OCI-LY7 (cell line): Measurements from ENCODE around the gene ANKLE1. TPM values are rescaled to one million over a fixed set of nuclear protein-coding genes. Genes with fewer than 3 reads are reported as not detected.
A peak's percentile ranks its signal among the peaks of the same experiment; 100 is the strongest.

Source experiments
- BruUV-seq: library from RNA; stranded (reverse); fragments of 400-500 nt; replicated peaks from 2 replicates; lab custom pipeline; 2021; lab: Mats Ljungman, UMichigan
- CTCF ChIA-PET: fragments of 300-600 bp; sonication (Branson Sonifier 250); formaldehyde crosslinking; loops from one replicate; lab custom pipeline; 2022; ENCODE audit warnings: antibody characterized with exemption; ENCODE audit not compliant: unreplicated experiment; lab: Charles Lee
- POLR2A ChIA-PET: fragments of 300-600 bp; sonication (Branson Sonifier 250); formaldehyde crosslinking; loops from one replicate; lab custom pipeline; 2022; ENCODE audit warnings: antibody characterized with exemption; lab: Charles Lee
- DNase-seq: peaks from one replicate; pipeline ENCODE4 v3.0.0-alpha.2; 2015; ENCODE audit warnings: low spot score
- H2AFZ ChIP-seq: fragments of 200-600 bp; sonication (generic), shearing (Covaris generic); 2 replicates; pipeline ENCODE4 v1.6.1; 2014; ENCODE audit warnings: mild to moderate bottlenecking, antibody characterized with exemption, low read length, moderate library complexity
- H3K27ac ChIP-seq: fragments of 200-600 bp; sonication (generic); 2 replicates; pipeline ENCODE4 v1.5.1; 2014; ENCODE audit warnings: mixed run types, low read depth, mild to moderate bottlenecking, moderate library complexity, low read length, inconsistent platforms; ENCODE audit not compliant: poor library complexity, severe bottlenecking
- H3K36me3 ChIP-seq: fragments of 200-600 bp; sonication (generic); 2 replicates; pipeline ENCODE4 v1.6.1; 2014; ENCODE audit warnings: mild to moderate bottlenecking, antibody characterized with exemption, low read length, moderate library complexity, mixed read lengths; ENCODE audit not compliant: insufficient read depth
- H3K4me1 ChIP-seq: fragments of 200-600 bp; sonication (generic); 2 replicates; pipeline ENCODE4 v1.5.1; 2014; ENCODE audit warnings: mild to moderate bottlenecking, low read length; ENCODE audit not compliant: insufficient read depth, poor library complexity, severe bottlenecking
- H3K4me2 ChIP-seq: fragments of 200-600 bp; sonication (generic); 2 replicates; pipeline ENCODE4 v1.6.1; 2014; ENCODE audit warnings: mild to moderate bottlenecking, low read length
- H3K4me3 ChIP-seq: fragments of 200-600 bp; sonication (generic); 2 replicates; pipeline ENCODE4 v1.5.1; 2014; ENCODE audit warnings: mild to moderate bottlenecking, low read depth, low read length; ENCODE audit not compliant: poor library complexity, severe bottlenecking
- H3K79me2 ChIP-seq: fragments of 200-600 bp; sonication (generic); 2 replicates; pipeline ENCODE4 v1.6.1; 2016; ENCODE audit warnings: low read depth, mild to moderate bottlenecking, low read length, moderate library complexity, mixed read lengths; ENCODE audit not compliant: insufficient read depth
- H3K9me2 ChIP-seq: fragments of 200-600 bp; sonication (generic); 2 replicates; pipeline ENCODE4 v1.6.1; 2016; ENCODE audit warnings: mild to moderate bottlenecking, low read length, mixed read lengths; ENCODE audit not compliant: insufficient read depth
- H3K9me3 ChIP-seq: fragments of 200-600 bp; sonication (generic); 2 replicates; pipeline ENCODE4 v1.6.1; 2014; ENCODE audit warnings: mild to moderate bottlenecking, mixed run types, low read length, mixed read lengths
- H4K20me1 ChIP-seq: fragments of 200-600 bp; sonication (generic); 2 replicates; pipeline ENCODE4 v1.6.1; 2014; ENCODE audit warnings: mild to moderate bottlenecking, antibody characterized with exemption, low read length, moderate library complexity, mixed read lengths; ENCODE audit not compliant: insufficient read depth
- CTCF ChIP-seq: fragments of 200-600 bp; sonication (generic); conservative IDR thresholded peaks from 2 replicates; pipeline ENCODE4 v1.5.1; 2014; ENCODE audit warnings: mild to moderate bottlenecking, antibody characterized with exemption, low read length, moderate library complexity, mixed read lengths
- EZH2phosphoT487 ChIP-seq: fragments of 200-600 bp; sonication (generic); IDR thresholded peaks from 2 replicates; pipeline ENCODE4 v1.6.1; 2018; ENCODE audit warnings: low read depth, borderline replicate concordance, mild to moderate bottlenecking, mixed run types, antibody characterized with exemption, low read length, moderate library complexity, mixed read lengths
- intact Hi-C: fragments of 100-400 bp; cut with micrococcal nuclease; formaldehyde crosslinking; loops from one replicate; pipeline ENCODE4 v1.10.0; 2022; ENCODE audit not compliant: unreplicated experiment
- total RNA-seq, 2 experiments: library from RNA; depleted of rRNA in 1 of 2; stranded (reverse); fragments of >200 nt in 1 of 2; shearing (Covaris generic) in 1 of 2; gene quantifications; 2 replicates each; pipeline ENCODE4 v1.2.3, GENCODE V29; 2014 to 2022

The ANKLE1 gene
- total RNA-seq, 2 experiments from 2014 or later, result 45.1 to 59.4 TPM

GRCh38 chr19:17302391-17303166 is 20.9 kb downstream of the ANKLE1 start:
- intact Hi-C loops, result no loop called here

GRCh38 chr19:17303167-17303939 is 21.7 kb downstream of the ANKLE1 start, which contains the start of gene ABHD8:
Gene ABHD8, minus strand, starts transcription at chr19:17303425. Its CDS starts 1,809 bp downstream, at chr19:17301616.
- POLR2A ChIA-PET, result no interaction called here
- BruUV-seq, result no TSS peak

More at GRCh38 chr19:17302391-17303166, 20.9 kb downstream of the ANKLE1 start:
- H3K4me1 ChIP-seq, result peaks cover 35% of the 10 kb centered on the region
- peak overlapping the region; percentile 36 for H3K27ac ChIP-seq
- H3K9me3 ChIP-seq, result no peaks in the 10 kb centered on the region
- H3K36me3 ChIP-seq, result peaks cover 16% of the 10 kb centered on the region
- ChIA-PET CTCF (interaction anchor here (1.4 kb wide), 1 partner anchor 9 kb away, joined by 3 read pairs; no protein-coding TSS in a partner anchor), POLR2A (no interaction called here)
- no peaks in the 10 kb centered on the region for H3K9me2 ChIP-seq
- TF ChIP-seq EZH2phosphoT487, result no peak
- TF ChIP-seq CTCF, result no peak
- no TSS peak for BruUV-seq
- peak overlapping the region; percentile 74 for H3K4me3 ChIP-seq
- no peak overlapping the region; the same call in 1 of the 2 replicates for H2AFZ ChIP-seq
- peak; percentile 51 for DNase-seq
- H3K79me2 ChIP-seq, result peaks cover 8% of the 10 kb centered on the region
- H3K4me2 ChIP-seq, result peak overlapping the region; percentile 95
- H4K20me1 ChIP-seq, result no peaks in the 10 kb centered on the region

More at GRCh38 chr19:17303167-17303939, 21.7 kb downstream of the ANKLE1 start, which contains the start of gene ABHD8:
- H3K27ac ChIP-seq, result peak within 1 kb of the TSS; percentile 90
- peak; percentile 98 for DNase-seq
- CTCF ChIA-PET, result interaction anchor here (1.4 kb wide), 1 partner anchor 9 kb away, joined by 3 read pairs; no protein-coding TSS in a partner anchor
- peaks cover 8% of the 10 kb centered on the region for H3K79me2 ChIP-seq
- peak within 1 kb of the TSS; percentile 74 for H3K4me3 ChIP-seq
- H3K9me3 ChIP-seq, result no peaks in the 10 kb centered on the region
- peaks cover 12% of the 10 kb centered on the region for H3K36me3 ChIP-seq
- no peaks in the 10 kb centered on the region for H3K9me2 ChIP-seq
- TF ChIP-seq EZH2phosphoT487 (no peak), CTCF (peak; percentile 39)
- peak within 1 kb of the TSS; percentile 29; the same call in 1 of the 2 replicates for H2AFZ ChIP-seq
- peaks cover 40% of the 10 kb centered on the region for H3K4me1 ChIP-seq
- intact Hi-C loops, result no loop called here
- no peaks in the 10 kb centered on the region for H4K20me1 ChIP-seq
- peak within 1 kb of the TSS; percentile 95 for H3K4me2 ChIP-seq
